HCT116 (cell line): Measurements from ENCODE around the gene AGRP. TPM values are rescaled to one million over a fixed set of nuclear protein-coding genes. Genes with fewer than 3 reads are reported as not detected.

Source experiments
- ATAC-seq: fragments of 200-7000 bp; cut with Tn5 transposase; 2 replicates; pipeline ENCODE4 v1.9.1; 2020; ENCODE audit warnings: mild to moderate bottlenecking, moderate library complexity
- BruUV-seq: library from RNA; stranded (reverse); fragments of 400-500 nt; replicated peaks from 2 replicates; lab custom pipeline; 2021; lab: Mats Ljungman, UMichigan
- CTCF ChIA-PET: fragments of 300-600 bp; sonication (Branson Sonifier 250); formaldehyde crosslinking; loops from one replicate; lab custom pipeline; 2021; ENCODE audit warnings: antibody characterized with exemption; lab: Charles Lee
- POLR2A ChIA-PET: fragments of 300-600, 350-600 bp; sonication (Branson Sonifier 250); formaldehyde crosslinking; loops from one replicate; lab custom pipeline; 2021; ENCODE audit warnings: antibody characterized with exemption; lab: Charles Lee
- RAD21 ChIA-PET, 2 experiments: fragments of 300-600 bp; sonication (Branson Sonifier 250); formaldehyde crosslinking; loops; one replicate each; lab custom pipeline; 2023; ENCODE audit warnings: low total read pairs in 2 of 2; ENCODE audit not compliant: uncharacterized antibody in 2 of 2, unreplicated experiment in 2 of 2, low non-redundant PET in 1 of 2; lab: Charles Lee
- DNase-seq: peaks from one replicate; pipeline ENCODE4 v3.0.0-alpha.2; 2010; ENCODE audit warnings: low read depth, low spot score
- H2AFZ ChIP-seq: fragments of 200-600 bp; shearing (Covaris generic), sonication (generic); 2 replicates; pipeline ENCODE4 v1.6.1; 2017; ENCODE audit warnings: low read depth, mixed run types, mixed read lengths, antibody characterized with exemption, low read length; ENCODE audit not compliant: poor library complexity, severe bottlenecking
- H3K27ac ChIP-seq: 2 replicates; pipeline ENCODE4 v1.5.1; 2012; ENCODE audit warnings: low read depth, low read length
- H3K27me3 ChIP-seq: fragments of 200-600 bp; sonication (generic); 2 replicates; pipeline ENCODE4 v1.6.1; 2016; ENCODE audit warnings: mixed run types, low read length, mixed read lengths; ENCODE audit not compliant: insufficient read depth
- H3K36me3 ChIP-seq, 2 experiments: fragments of 200-500 bp in 1 of 2; fragments of 200-600 bp in 1 of 2; sonication (Bioruptor generic) in 1 of 2; sonication (generic) in 1 of 2; 2 replicates each; pipeline versions ENCODE4 v1.5.1 to v1.6.1; 2014 to 2016; ENCODE audit warnings: low read length in 2 of 2, inconsistent platforms in 1 of 2, mixed read lengths in 1 of 2, mixed run types in 1 of 2; ENCODE audit not compliant: insufficient read depth in 2 of 2, control insufficient read depth in 1 of 2
- H3K4me1 ChIP-seq, 2 experiments: fragments of 200-600 bp in 1 of 2; sonication (generic) in 1 of 2; 2 replicates each; pipeline versions ENCODE4 v1.5.1 to v1.6.1; 2012 to 2017; ENCODE audit warnings: low read length in 2 of 2, inconsistent platforms in 1 of 2, mild to moderate bottlenecking in 1 of 2, mixed read lengths in 1 of 2, mixed run types in 1 of 2, moderate library complexity in 1 of 2; ENCODE audit not compliant: insufficient read depth in 2 of 2, control insufficient read depth in 1 of 2
- H3K4me2 ChIP-seq: fragments of 200-600 bp; sonication (generic); 2 replicates; pipeline ENCODE4 v1.6.1; 2017; ENCODE audit warnings: mixed run types, low read length, mixed read lengths
- H3K4me3 ChIP-seq, 2 experiments: fragments of 200-600 bp in 1 of 2; sonication (generic) in 1 of 2; replicated peaks in 1 of 2; 2 replicates each; pipeline ENCODE4 v1.5.1; 2011 to 2016; ENCODE audit warnings: low read length in 2 of 2, control low read depth in 1 of 2, low read depth in 1 of 2, mild to moderate bottlenecking in 1 of 2, mixed read lengths in 1 of 2, mixed run types in 1 of 2
- H3K79me2 ChIP-seq: fragments of 200-600 bp; sonication (generic); 2 replicates; pipeline ENCODE4 v1.6.1; 2017; ENCODE audit warnings: mild to moderate bottlenecking, mixed run types, low read length, moderate library complexity, mixed read lengths; ENCODE audit not compliant: insufficient read depth
- H3K9ac ChIP-seq: fragments of 200-600 bp; sonication (generic); 2 replicates; pipeline ENCODE4 v1.6.1; 2016; ENCODE audit warnings: low read length, mixed read lengths
- H3K9me2 ChIP-seq: fragments of 200-600 bp; sonication (generic), shearing (Covaris generic); 2 replicates; pipeline ENCODE4 v1.6.1; 2017; ENCODE audit warnings: mixed run types, mild to moderate bottlenecking, moderate library complexity; ENCODE audit not compliant: insufficient read depth
- H3K9me3 ChIP-seq, 2 experiments: fragments of 200-500 bp in 1 of 2; fragments of 200-600 bp in 1 of 2; sonication (Bioruptor generic) in 1 of 2; sonication (generic) in 1 of 2; 2 replicates each; pipeline ENCODE4 v1.6.1; 2014 to 2017; ENCODE audit warnings: low read length in 2 of 2, mixed read lengths in 2 of 2, inconsistent platforms in 1 of 2, low read depth in 1 of 2, mild to moderate bottlenecking in 1 of 2, mixed run types in 1 of 2, moderate library complexity in 1 of 2; ENCODE audit not compliant: control insufficient read depth in 1 of 2, insufficient read depth in 1 of 2
- H4K20me1 ChIP-seq: fragments of 200-600 bp; sonication (generic), shearing (Covaris generic); 2 replicates; pipeline ENCODE4 v1.6.1; 2017; ENCODE audit warnings: mixed run types, mild to moderate bottlenecking, moderate library complexity; ENCODE audit not compliant: insufficient read depth
- CEBPB ChIP-seq: IDR thresholded peaks from 2 replicates; pipeline ENCODE4 v1.6.1; 2012; ENCODE audit warnings: low read depth
- EGR1 ChIP-seq: IDR thresholded peaks from 2 replicates; pipeline ENCODE4 v1.6.1; 2012; ENCODE audit warnings: low read depth
- EZH2 ChIP-seq: fragments of 200-600 bp; sonication (generic); IDR thresholded peaks from 2 replicates; pipeline ENCODE4 v1.6.1; 2017; ENCODE audit warnings: antibody characterized with exemption, mixed run types
- JUND ChIP-seq: IDR thresholded peaks from 2 replicates; pipeline ENCODE4 v1.6.1; 2012
- MAX ChIP-seq: IDR thresholded peaks from 2 replicates; pipeline ENCODE4 v1.6.1; 2012
- REST ChIP-seq: IDR thresholded peaks from 2 replicates; pipeline ENCODE4 v1.6.1; 2012; ENCODE audit warnings: low read depth
- SIN3A ChIP-seq: IDR thresholded peaks from 2 replicates; pipeline ENCODE4 v1.6.1; 2012; ENCODE audit warnings: low read depth
- SRF ChIP-seq: IDR thresholded peaks from 2 replicates; pipeline ENCODE4 v1.6.1; 2012; ENCODE audit warnings: low read depth
- YY1 ChIP-seq: IDR thresholded peaks from 2 replicates; pipeline ENCODE4 v1.6.1; 2011; ENCODE audit warnings: low read length, low read depth, moderate library complexity, mild to moderate bottlenecking; ENCODE audit not compliant: insufficient replicate concordance; ENCODE audit errors: extremely low read depth
- ZFX ChIP-seq: fragments of 450-650 bp; IDR thresholded peaks from 2 replicates; pipeline ENCODE4 v1.6.1; 2017
- ZNF274 ChIP-seq: fragments of 200-500 bp; sonication (Bioruptor generic); IDR thresholded peaks from 2 replicates; pipeline ENCODE4 v1.6.1; 2014; ENCODE audit warnings: mild to moderate bottlenecking, low read depth, low read length, inconsistent platforms
- intact Hi-C: fragments of 100-400 bp; cut with micrococcal nuclease; formaldehyde crosslinking; loops from 2 replicates; pipeline ENCODE4 v1.10.0; 2022
- total RNA-seq: library from RNA; stranded (reverse); gene quantifications from one replicate; pipeline ENCODE4 v1.2.1, GENCODE V29; 2021; ENCODE audit not compliant: unreplicated experiment

AGRP gene
- total RNA-seq, 1 experiment from 2014 or later: not detected

- ChIA-PET POLR2A (no interaction called here), RAD21 (no interaction called here), CTCF (interaction anchor here (0.9 to 2.5 kb wide), 2 partner anchors 17 to 24 kb away, joined by 3 to 6 read pairs; no protein-coding TSS in a partner anchor)
- no TSS peak for BruUV-seq
- H4K20me1 ChIP-seq: no peaks in the 10 kb centered on the region
- no peak overlapping the region for H3K4me2 ChIP-seq
- ATAC-seq (no peak), DNase-seq (no peak)
- H3K4me1 ChIP-seq: peaks cover 0 to 3% of the 10 kb centered on the region in 2 experiments; a peak in 1 of 4 replicates
- H3K79me2 ChIP-seq: no peaks in the 10 kb centered on the region
- TF ChIP-seq ZFX: no peak
- no peak for TF ChIP-seq MAX
- TF ChIP-seq JUND: no peak
- no peak for TF ChIP-seq CEBPB
- no peak for TF ChIP-seq REST
- no peak for TF ChIP-seq SIN3A
- TF ChIP-seq EZH2: no peak
- no peak for TF ChIP-seq SRF
- TF ChIP-seq ZNF274: no peak
- no peak for TF ChIP-seq YY1
- no peak for TF ChIP-seq EGR1
- H3K9me3 ChIP-seq: no peaks in the 10 kb centered on the region
- H2AFZ ChIP-seq: no peak overlapping the region
- H3K27ac ChIP-seq: no peak overlapping the region
- no peaks in the 10 kb centered on the region for H3K27me3 ChIP-seq
- intact Hi-C loops: no loop called here
- no peaks in the 10 kb centered on the region for H3K9me2 ChIP-seq
- H3K4me3 ChIP-seq: no peak overlapping the region
- H3K9ac ChIP-seq: no peak overlapping the region
- no peaks in the 10 kb centered on the region for H3K36me3 ChIP-seq
Measured at GRCh38 chr16:67451704-67452435, 31.5 kb downstream of the AGRP start.
